Lung microvascular endothelial cell (primary cell): Measurements from ENCODE around the gene LRCOL1. TPM values are rescaled to one million over a fixed set of nuclear protein-coding genes. Genes with fewer than 3 reads are reported as not detected.
"Not testable (repeated sequence)": the region's sequence is repeated elsewhere in the genome, so short reads cannot be mapped to it uniquely, and the experiment has no call there.

Source experiments
- DNase-seq, 2 donors: peaks; one replicate each; pipeline versions ENCODE4 v3.0.0 to v3.0.0-alpha.2; 2010; ENCODE audit warnings: low read depth in 2 of 2
- total RNA-seq: library from RNA; depleted of rRNA; stranded (reverse); fragments of >200 nt; gene quantifications from 2 replicates; pipeline ENCODE4 v1.2.1, GENCODE V29; 2014

Gene LRCOL1
- total RNA-seq, 1 donor from 2014 or later = 2.2 TPM

GRCh38 chr12:132602572-132603239 is 7.7 kb downstream of the LRCOL1 start:
- peak in 1 of 2 donors; percentile 68 for DNase-seq

GRCh38 chr12:132601171-132601883 is 9.1 kb downstream of the LRCOL1 start:
- DNase-seq = no peak

- peak; percentile 80 to 84 for DNase-seq
Observed at GRCh38 chr12:132600048-132601032, 10.0 kb downstream of the LRCOL1 start.

GRCh38 chr12:132599502-132599901 is 10.9 kb downstream of the LRCOL1 start:
- DNase-seq = not testable (repeated sequence)

DNA sequence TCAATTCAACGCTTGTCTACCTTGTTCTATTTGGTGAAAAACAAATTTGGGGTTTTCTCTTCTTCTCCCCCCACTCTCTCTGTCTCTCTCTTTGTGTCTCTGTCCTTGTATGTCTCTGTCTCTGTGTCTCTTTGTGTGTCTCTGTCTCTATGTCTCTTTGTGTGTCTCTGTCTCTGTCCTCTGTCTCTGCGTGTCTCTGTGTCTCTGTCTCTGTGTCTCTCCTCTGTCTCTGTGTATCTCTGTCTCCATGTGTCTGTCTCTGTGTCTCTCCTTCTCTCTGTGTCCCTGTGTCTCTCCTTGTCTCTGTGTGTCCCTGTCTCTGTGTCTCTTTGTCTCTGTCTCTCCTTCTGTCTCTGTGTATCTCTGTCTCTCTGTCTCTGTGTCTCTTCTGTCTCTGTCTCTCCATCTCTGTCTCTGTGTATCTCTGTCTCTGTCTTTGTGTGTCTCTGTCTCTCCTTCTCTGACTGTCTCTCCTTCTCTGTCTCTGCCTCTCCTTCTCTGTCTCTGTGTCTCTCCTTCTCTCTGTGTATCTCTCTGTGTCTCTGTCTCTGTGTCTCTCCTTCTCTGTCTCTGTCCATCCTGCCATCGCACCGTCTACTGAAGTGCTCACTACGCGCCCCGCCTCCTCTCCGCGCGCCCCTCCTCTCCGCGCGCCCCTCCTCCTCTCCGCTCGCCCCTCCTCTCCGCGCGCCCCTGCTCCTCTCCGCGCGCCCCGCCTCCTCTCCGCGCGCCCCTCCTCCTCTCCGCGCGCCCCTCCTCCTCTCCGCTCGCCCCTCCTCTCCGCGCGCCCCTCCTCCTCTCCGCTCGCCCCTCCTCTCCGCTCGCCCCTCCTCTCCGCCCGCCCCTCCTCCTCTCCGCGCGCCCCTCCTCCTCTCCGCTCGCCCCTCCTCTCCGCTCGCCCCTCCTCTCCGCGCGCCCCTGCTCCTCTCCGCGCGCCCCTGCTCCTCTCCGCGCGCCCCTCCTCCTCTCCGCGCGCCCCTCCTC is 12.8 kb downstream of the LRCOL1 start:
- DNase-seq = peak; percentile 39 to 90

- no peak for DNase-seq
Observed at GRCh38 chr12:132596016-132596415, 14.4 kb downstream of the LRCOL1 start.

DNA sequence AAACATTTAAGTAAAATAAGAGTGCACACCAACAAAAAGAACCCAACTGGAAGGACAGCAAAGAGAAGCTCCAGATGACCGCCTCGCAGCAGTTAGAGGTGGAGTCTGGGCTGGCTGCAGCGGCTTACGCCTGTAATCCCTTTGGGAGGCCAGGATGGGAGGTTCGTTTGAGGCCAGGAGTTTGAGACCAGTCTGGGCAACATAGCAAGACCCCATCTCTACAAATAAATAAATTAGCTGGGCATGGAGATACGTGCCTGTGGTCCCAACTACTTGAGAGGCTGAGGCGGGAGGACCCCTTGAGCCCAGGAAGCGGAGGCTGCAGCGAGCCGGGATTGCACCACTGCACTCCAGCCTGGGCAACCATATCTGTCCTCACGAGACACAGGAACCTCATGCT is 15.2 kb downstream of the LRCOL1 start:
- DNase-seq = no peak

- DNase-seq = peak; percentile 98
Observed at GRCh38 chr12:132593938-132594358, 16.4 kb downstream of the LRCOL1 start.

- no peak for DNase-seq
Observed at GRCh38 chr12:132593521-132593920, 16.9 kb downstream of the LRCOL1 start.

- no peak for DNase-seq
Observed at GRCh38 chr12:132593071-132593470, 17.3 kb downstream of the LRCOL1 start.

GRCh38 chr12:132592282-132592970 is 18.0 kb downstream of the LRCOL1 start:
- DNase-seq = no peak

DNA sequence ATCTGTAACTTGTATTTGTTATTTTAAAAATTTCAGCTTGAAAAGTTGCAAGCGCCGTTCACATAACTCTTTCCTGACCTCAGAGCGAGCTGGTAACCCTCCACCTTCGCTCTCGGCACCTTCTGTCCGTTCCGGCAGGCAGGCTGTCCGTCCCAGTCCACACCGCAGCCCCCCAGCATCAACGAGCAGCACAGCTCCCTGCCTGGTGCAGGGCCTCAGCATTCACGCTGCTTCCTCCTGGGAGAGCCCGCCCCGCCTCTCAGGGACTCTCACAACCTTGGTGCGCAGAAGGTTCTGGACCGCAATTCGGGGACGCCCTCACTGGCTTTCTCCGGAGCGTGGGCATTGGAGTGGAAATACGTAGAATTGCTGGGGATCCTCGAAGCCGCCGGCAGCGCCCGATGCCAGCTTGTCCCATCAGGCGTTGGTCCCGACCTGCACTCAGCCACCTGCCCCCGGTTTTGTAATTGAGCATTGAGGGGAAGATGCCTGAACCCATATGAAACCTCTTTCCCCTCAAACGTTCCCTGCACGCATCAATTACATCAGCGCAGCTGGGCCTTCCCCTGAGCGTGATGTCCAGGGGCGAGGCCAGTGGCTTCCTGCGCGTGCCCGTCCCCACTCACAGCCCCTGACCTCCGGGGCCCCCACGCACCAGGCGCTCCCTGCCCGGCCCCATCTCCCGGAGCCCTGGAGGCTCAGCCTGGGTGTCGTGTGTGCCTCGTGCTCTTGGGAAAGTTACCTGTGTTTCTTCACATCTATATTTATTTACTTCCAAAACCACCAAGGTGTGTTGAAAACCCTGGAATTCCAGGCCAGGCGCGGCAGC is 19.1 kb downstream of the LRCOL1 start:
- no peak for DNase-seq

- no peak for DNase-seq
Observed at GRCh38 chr12:132588821-132589669, 21.3 kb downstream of the LRCOL1 start.

DNA sequence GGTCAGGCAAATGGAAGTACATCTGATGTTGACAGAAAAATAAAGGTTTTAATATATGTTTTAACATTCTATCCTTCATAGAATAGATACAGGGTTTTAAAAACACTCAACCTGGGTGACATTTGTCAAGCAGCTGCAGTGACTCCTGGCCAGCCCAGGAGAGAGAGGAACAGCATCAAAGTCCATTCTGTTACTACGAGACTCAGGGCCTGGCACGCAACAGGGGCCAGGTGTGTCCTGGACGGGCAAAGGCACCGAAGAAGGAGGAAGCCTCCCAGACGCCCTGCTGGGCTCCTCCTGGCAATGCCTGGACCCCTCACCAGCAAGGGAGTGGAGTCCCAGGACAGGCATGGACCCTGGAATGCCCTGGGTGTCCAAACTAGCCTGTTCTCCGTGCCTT is 22.1 kb downstream of the LRCOL1 start:
- DNase-seq = no peak

- no peak for DNase-seq
Observed at GRCh38 chr12:132587781-132588180, 22.6 kb downstream of the LRCOL1 start.

DNA sequence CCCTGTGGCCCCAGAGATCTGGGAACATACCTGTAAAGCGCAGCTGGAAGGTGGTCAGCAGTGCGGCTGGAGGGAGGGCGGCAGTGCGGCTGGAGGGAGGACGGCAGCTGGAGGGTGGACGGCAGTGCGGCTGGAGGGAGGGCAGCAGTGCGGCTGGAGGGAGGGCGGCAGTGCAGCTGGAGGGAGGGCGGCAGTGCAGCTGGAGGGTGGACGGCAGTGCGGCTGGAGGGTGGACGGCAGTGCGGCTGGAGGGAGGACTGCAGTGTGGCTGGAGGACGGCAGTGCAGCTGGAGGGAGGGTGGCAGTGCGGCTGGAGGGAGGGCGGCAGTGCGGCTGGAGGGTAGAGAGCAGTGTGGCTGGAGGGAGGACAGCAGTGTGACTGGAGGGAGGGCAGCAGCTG is 23.5 kb downstream of the LRCOL1 start:
- no peak for DNase-seq

DNA sequence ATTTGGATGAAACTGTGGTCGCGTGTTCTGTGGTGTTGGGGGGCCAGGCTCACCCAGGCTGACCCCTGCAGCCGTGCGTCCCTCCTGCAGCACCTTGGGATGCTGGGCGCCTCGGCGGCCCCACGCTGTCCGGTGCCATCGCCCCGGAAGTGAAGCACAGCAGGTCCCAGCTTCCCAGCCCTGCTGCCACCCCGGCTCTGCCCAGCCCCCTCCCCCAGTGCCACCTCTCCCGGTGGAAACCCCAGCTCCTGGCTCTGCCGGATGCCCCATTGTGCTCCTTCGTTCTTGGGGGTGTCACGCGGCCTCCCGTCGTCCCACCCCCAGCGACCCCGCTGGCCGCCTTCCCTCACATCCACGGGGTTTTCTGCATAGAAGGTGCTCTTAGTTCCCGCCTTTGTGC is 25.2 kb downstream of the LRCOL1 start:
- DNase-seq = no peak

DNA sequence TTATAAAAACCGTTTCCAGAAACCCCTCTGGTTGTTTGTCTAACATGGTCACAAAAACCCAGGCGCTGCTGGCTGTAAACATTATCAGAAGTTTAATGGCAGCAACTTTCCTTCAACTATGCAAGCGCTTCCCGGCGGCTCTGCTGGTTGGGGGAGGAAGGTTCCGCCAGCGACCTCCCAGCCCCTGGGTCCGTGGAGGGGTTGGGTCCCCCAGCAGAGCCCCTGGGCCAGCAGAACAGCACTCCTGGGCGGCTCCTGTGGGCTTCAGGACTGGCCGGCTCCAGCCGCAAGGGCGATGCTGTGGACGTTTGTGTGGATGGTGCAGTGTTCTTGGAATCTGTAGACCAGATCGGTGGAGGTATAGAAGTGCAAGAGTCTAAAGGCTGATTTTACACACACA is 26.0 kb downstream of the LRCOL1 start:
- DNase-seq = no peak
